A549 treated with CORT108297 at 1 μM for 4 hours (cell line): ENCODE measurements around the gene CCNA2. TPM values are rescaled to one million over a fixed set of nuclear protein-coding genes. Genes with fewer than 3 reads are reported as not detected.

Experiments
- total RNA-seq: library from RNA; stranded (reverse); fragments of 200-300 nt; extraction: Qiagen RNA extraction; gene quantifications from 5 replicates; pipeline ENCODE4 v1.2.3, GENCODE V29; 2022

CCNA2 gene
- 38.9 to 49.1 TPM (median 46.3 TPM) in 5 replicates for total RNA-seq

GRCh38 chr4:121823505-121824170 is at the start of gene CCNA2:
Gene CCNA2, minus strand, starts transcription at chr4:121823883. Its CDS starts 255 bp downstream, at chr4:121823628.

GRCh38 chr4:121869841-121870822 is 46.4 kb upstream of the CCNA2 start, which contains the start of gene BBS7:
Gene BBS7, minus strand, starts transcription at chr4:121870474. Its CDS starts 161 bp downstream, at chr4:121870313.

GRCh38 chr4:121800961-121801714 is 22.5 kb downstream of the CCNA2 start, which contains the start of gene EXOSC9:
Gene EXOSC9, plus strand, starts transcription at chr4:121801323. Its CDS starts 102 bp downstream, at chr4:121801425.

Other genes with a start within 250 kb of the CCNA2 start
- 460 to 594 TPM (median 485 TPM) in 5 replicates for gene ANXA5, start 126.9 kb downstream of the CCNA2 start, total RNA-seq
- 0.22 to 0.46 TPM (median 0.34 TPM) in 5 replicates for gene SMIM43, start 58.7 kb downstream of the CCNA2 start, total RNA-seq
- 27.1 to 34.5 TPM (median 28.0 TPM) in 5 replicates for gene EXOSC9, start 22.6 kb downstream of the CCNA2 start, total RNA-seq
- gene BBS7, start 46.6 kb upstream of the CCNA2 start, total RNA-seq: 11.1 to 15.2 TPM (median 14.1 TPM) in 5 replicates
- gene TRPC3, start 128.2 kb upstream of the CCNA2 start, total RNA-seq: 0.05 to 0.07 TPM (median 0.07 TPM) in 3 of 5 replicates, not detected in the others